Panc1 (cell line): Measurements from ENCODE around the gene MLLT3. TPM values are rescaled to one million over a fixed set of nuclear protein-coding genes. Genes with fewer than 3 reads are reported as not detected.

ENCODE experiments used
- ATAC-seq: fragments of 200-7000 bp; cut with Tn5 transposase; 2 replicates; pipeline ENCODE4 v1.9.1; 2020; ENCODE audit warnings: mild to moderate bottlenecking, moderate library complexity
- BruUV-seq: library from RNA; stranded (reverse); fragments of 400-500 nt; replicated peaks from 2 replicates; lab custom pipeline; 2021; lab: Mats Ljungman, UMichigan
- CTCF ChIA-PET: fragments of 300-600 bp; sonication (Branson Sonifier 250); formaldehyde crosslinking; loops from one replicate; lab custom pipeline; 2022; ENCODE audit warnings: antibody characterized with exemption; lab: Charles Lee
- POLR2A ChIA-PET: fragments of 300-600 bp; sonication (Branson Sonifier 250); formaldehyde crosslinking; loops from one replicate; lab custom pipeline; 2022; ENCODE audit warnings: antibody characterized with exemption; lab: Charles Lee
- DNase-seq: peaks from one replicate; pipeline ENCODE4 v3.0.0-alpha.2; 2010; ENCODE audit warnings: low read depth, low spot score
- H3K27ac ChIP-seq: 2 replicates; pipeline ENCODE4 v1.5.1; 2011; ENCODE audit warnings: mild to moderate bottlenecking, low read length, inconsistent platforms
- H3K27me3 ChIP-seq: fragments of 200-500 bp; sonication (Bioruptor generic); 2 replicates; pipeline ENCODE4 v1.6.0; 2014; ENCODE audit warnings: low read length, inconsistent platforms; ENCODE audit not compliant: control insufficient read depth, insufficient read depth
- H3K36me3 ChIP-seq: fragments of 200-500 bp; sonication (Bioruptor generic); 2 replicates; pipeline ENCODE4 v1.5.1; 2014; ENCODE audit warnings: inconsistent platforms, mild to moderate bottlenecking, low read length, moderate library complexity; ENCODE audit not compliant: control insufficient read depth, insufficient read depth
- H3K4me1 ChIP-seq: 2 replicates; pipeline ENCODE4 v1.5.1; 2011; ENCODE audit warnings: inconsistent platforms, mild to moderate bottlenecking, low read length, moderate library complexity; ENCODE audit not compliant: control insufficient read depth, insufficient read depth
- H3K4me3 ChIP-seq, 2 experiments: 2 replicates each; pipeline ENCODE4 v1.5.1; 2011 to 2012; ENCODE audit warnings: low read depth in 2 of 2, low read length in 2 of 2, mild to moderate bottlenecking in 2 of 2, inconsistent platforms in 1 of 2, moderate library complexity in 1 of 2
- H3K9me3 ChIP-seq: fragments of 200-500 bp; sonication (Bioruptor generic); 2 replicates; pipeline ENCODE4 v1.5.1; 2014; ENCODE audit warnings: low read depth, mild to moderate bottlenecking, inconsistent platforms, low read length, moderate library complexity; ENCODE audit not compliant: control insufficient read depth, insufficient read depth
- CTCF ChIP-seq: fragments of 450-650 bp; IDR thresholded peaks from 2 replicates; pipeline ENCODE4 v1.5.1; 2017; ENCODE audit warnings: mild to moderate bottlenecking
- POLR2AphosphoS5 ChIP-seq: IDR thresholded peaks from 2 replicates; pipeline ENCODE4 v1.6.1; 2012; ENCODE audit warnings: mild to moderate bottlenecking, low read depth, low read length, moderate library complexity
- REST ChIP-seq, 2 experiments: IDR thresholded peaks; 2 replicates each; pipeline ENCODE4 v1.6.1; 2011 to 2012; ENCODE audit warnings: low read depth in 2 of 2, control low read depth in 1 of 2, low read length in 1 of 2, mild to moderate bottlenecking in 1 of 2, moderate library complexity in 1 of 2; ENCODE audit not compliant: insufficient read depth in 1 of 2
- SIN3A ChIP-seq: IDR thresholded peaks from 2 replicates; pipeline ENCODE4 v1.6.1; 2012; ENCODE audit warnings: low read depth, mild to moderate bottlenecking, low read length, moderate library complexity, borderline replicate concordance; ENCODE audit not compliant: insufficient read depth
- TCF7L2 ChIP-seq: IDR thresholded peaks from 2 replicates; pipeline ENCODE4 v1.6.1; 2011; ENCODE audit warnings: mild to moderate bottlenecking, low read depth, low read length, inconsistent platforms
- in situ Hi-C: cut with HindIII; loops from 2 replicates; pipeline ENCODE4 v1.10.0; 2016; ENCODE audit warnings: low sequenced_read_pairs, low pct_unique_long_range_greater_than_20kb
- intact Hi-C: fragments of 100-400 bp; cut with micrococcal nuclease; formaldehyde crosslinking; loops from one replicate; pipeline ENCODE4 v1.10.0; 2022; ENCODE audit not compliant: unreplicated experiment
- total RNA-seq: library from RNA; stranded (reverse); gene quantifications from one replicate; pipeline ENCODE4 v1.2.1, GENCODE V29; 2021; ENCODE audit not compliant: unreplicated experiment

MLLT3 gene
- total RNA-seq, 1 experiment from 2014 or later = 0.49 TPM

GRCh38 chr9:20568400-20568799 lies 53.9 kb downstream of the MLLT3 start:
- Histone ChIP-seq H3K9me3 (no peaks in the 10 kb centered on the region), H3K4me3 (no peak overlapping the region), H3K27ac (no peak overlapping the region), H3K4me1 (no peaks in the 10 kb centered on the region), H3K36me3 (no peaks in the 10 kb centered on the region), H3K27me3 (no peaks in the 10 kb centered on the region)
- BruUV-seq = no TSS peak
- ChIA-PET CTCF (no interaction called here), POLR2A (no interaction called here)
- no peak for DNase-seq
- TF ChIP-seq SIN3A (no peak), CTCF (no peak), TCF7L2 (no peak), POLR2AphosphoS5 (no peak), REST (IDR thresholded peaks at IDR 0.05; ENCODE audit: insufficient read depth in 1 of 2, low read depth in 2 of 2, low read length in 1 of 2) (no peak)
- intact Hi-C loops = no loop called here
- no peak for ATAC-seq
- in situ Hi-C loops = no loop called here

DNA sequence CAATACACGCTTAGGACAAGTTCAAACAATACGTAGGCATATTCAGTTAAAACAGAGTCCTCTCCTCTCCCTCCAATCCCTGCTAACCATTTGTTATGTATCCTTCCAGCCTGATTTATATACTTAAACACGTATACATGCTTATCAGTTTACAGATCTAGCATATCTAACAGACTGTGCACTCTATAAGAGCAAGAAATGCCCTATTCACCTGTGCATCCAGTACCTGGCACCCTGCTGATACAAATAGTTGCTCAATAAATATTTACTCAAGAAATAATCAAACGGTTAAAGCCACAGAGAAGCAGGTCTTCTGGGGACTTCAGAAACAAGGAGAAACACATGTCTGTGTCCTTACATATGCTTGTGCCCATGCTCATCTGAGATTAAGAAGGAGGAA lies 55.9 kb downstream of the MLLT3 start:
- H3K27ac ChIP-seq = no peak overlapping the region
- POLR2A ChIA-PET = no interaction called here
- no peaks in the 10 kb centered on the region for H3K27me3 ChIP-seq
- intact Hi-C loops (no loop called here), in situ Hi-C loops (no loop called here)
- CTCF ChIA-PET = no interaction called here
- H3K4me1 ChIP-seq = no peaks in the 10 kb centered on the region
- no peaks in the 10 kb centered on the region for H3K36me3 ChIP-seq
- TF ChIP-seq CTCF (no peak), REST (IDR thresholded peaks at IDR 0.05; ENCODE audit: insufficient read depth in 1 of 2, low read depth in 2 of 2, low read length in 1 of 2) (no peak), TCF7L2 (no peak), SIN3A (no peak), POLR2AphosphoS5 (no peak)
- H3K4me3 ChIP-seq = no peak overlapping the region
- no peak for DNase-seq
- no peak for ATAC-seq
- no peaks in the 10 kb centered on the region for H3K9me3 ChIP-seq
- BruUV-seq = no TSS peak
